HG03097 (cell line): ENCODE results near the gene PDE6A.

Source experiments
- ATAC-seq: cut with Tn5 transposase; IDR thresholded peaks from one replicate; pipeline ENCODE4 v1.9.1; 2021; ENCODE audit not compliant: unreplicated experiment, low FRiP score

The PDE6A gene

DNA sequence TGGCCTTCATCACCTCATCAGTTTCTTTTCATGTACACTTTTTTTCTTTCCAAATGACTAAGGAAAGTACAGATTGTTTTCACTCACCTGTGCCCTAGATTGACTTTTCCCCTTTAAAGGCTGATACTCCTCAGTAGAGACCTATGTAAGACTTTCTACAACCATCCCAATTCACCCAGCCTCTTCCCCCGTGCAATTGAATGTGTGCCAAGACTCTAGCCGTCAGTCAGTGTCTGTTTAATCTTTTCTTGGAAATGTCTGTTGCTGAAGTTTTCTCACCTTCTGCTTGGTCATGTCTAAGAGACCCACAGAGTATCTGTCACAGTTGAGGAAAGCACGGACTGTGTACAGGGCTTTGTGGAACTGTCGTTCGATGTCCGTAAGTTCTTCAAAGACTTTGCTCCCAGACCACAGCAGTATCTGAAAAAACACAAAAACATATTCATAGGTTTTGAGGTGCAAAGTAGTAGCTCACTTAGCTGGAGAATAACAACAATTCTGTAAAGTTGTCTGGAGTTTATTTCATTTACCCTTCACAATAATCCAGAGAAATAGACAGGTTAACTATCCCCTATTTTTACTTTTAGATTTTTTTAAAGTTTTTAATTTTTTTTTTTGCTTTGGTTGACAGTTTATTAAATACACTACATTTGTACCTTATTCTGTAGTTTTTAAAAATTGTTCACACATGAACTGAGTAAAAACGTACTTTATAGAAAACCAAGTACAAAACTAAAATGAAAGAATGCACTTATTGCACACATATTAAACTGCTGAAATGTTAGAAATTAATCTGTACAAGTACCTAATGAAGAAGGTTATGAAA lies 13.6 kb downstream of the PDE6A start:
- ATAC-seq: no peak

GRCh38 chr5:149930043-149930748 lies 14.4 kb downstream of the PDE6A start:
- no peak for ATAC-seq

DNA sequence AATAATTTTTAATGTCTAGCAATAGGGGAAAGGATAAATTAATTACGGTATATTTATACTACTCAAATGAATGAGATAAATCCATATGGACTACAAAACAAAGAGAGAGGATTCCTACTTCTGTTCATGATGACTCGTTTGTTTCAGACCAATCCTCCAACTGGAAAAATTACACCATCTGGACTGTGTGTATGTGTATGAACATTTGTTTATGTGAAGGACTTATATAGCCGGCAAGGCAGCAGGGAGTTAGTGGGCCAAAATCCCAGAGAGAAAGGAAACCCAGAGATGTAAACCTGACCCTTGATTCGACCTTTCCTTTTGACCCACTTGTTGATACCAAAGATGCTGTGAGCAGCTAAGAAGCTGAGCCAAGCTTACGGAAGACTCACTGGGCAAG lies 20.1 kb downstream of the PDE6A start:
- ATAC-seq: no peak

- ATAC-seq: no peak
Measured at GRCh38 chr5:149922950-149923349, 21.6 kb downstream of the PDE6A start.

DNA sequence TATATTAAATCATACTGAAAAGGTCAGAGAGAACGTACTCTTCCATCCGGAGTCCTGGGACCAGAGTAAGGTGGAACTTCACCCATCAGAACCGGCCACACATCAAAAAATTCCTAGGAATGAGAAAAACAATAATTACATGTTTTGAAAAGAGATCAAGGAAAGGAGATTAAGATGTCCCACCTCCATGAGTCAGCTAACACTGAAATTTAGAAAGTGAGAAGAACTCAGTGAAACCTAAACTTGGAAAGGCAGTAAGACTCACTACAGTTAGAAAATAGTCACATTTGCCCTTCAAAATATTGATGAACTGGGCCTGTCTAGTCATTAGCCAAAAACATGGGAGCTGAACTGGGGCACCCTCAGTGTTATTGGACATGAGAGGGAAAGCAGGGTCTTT lies 23.0 kb downstream of the PDE6A start:
- ATAC-seq: no peak

DNA sequence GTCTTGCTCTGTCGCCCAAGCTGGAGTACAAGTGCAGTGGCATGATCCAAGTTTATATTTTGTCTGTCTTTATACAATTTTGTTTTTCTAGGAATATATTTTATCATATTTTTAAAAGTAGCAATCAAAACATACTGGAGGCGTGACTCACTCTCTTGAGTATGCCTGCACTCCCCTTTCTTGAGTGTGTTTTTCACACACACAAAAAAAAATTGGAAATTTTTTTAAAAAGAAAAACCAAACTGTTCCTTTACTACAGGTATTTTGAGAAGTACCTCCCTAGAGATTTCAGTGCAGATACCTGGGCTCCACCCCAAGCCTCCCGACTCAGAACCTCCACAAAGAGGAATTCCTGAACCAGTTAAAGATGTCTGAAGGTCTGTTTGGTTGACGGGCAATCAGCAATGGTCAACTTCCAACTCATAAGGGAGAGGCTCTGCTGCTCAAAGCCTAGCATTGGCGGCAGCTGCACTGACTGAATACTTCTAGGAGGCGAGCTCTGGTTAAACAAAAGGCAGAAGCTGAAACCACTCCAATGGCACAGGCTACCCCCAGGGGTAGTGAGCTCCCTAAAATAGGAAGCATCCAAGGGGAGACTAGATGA lies 27.4 kb downstream of the PDE6A start:
- ATAC-seq: no peak

DNA sequence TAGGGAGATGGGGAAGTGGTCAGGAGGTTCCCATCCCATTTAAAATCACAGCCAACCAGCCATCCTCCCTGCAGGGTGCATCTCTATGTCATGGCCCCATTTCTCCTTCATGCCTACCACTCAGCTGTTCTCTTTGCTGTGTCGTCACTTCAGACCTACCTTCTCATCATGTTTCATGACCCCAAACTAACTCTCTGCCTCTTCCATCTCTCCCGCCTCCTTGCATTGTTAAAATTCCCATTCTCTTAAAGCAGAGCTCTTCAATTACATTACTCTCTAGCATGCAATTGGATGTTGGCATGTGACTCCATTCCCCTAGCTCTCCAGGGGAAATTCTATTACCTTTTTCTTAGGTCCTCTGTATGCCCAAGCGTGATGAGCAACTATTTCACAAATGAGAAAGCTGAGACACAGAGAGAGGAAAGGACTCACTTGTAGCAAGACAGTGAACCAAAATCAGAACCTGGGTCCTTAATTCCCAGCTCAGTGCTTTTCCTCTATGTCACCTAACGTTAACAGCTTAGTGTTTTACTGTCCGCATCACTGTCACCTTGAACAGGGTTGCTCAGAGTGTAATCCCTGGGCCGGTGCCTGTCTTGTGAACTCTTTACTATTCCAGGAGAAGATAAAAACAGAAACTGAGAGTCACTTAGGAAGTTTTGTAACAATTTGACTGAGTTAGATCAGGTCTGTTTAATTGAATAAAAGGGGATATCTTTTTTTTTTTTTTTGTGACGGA lies 28.1 kb downstream of the PDE6A start:
- no peak for ATAC-seq

GRCh38 chr5:149915392-149916260 lies 29.0 kb downstream of the PDE6A start:
- ATAC-seq: no peak

DNA sequence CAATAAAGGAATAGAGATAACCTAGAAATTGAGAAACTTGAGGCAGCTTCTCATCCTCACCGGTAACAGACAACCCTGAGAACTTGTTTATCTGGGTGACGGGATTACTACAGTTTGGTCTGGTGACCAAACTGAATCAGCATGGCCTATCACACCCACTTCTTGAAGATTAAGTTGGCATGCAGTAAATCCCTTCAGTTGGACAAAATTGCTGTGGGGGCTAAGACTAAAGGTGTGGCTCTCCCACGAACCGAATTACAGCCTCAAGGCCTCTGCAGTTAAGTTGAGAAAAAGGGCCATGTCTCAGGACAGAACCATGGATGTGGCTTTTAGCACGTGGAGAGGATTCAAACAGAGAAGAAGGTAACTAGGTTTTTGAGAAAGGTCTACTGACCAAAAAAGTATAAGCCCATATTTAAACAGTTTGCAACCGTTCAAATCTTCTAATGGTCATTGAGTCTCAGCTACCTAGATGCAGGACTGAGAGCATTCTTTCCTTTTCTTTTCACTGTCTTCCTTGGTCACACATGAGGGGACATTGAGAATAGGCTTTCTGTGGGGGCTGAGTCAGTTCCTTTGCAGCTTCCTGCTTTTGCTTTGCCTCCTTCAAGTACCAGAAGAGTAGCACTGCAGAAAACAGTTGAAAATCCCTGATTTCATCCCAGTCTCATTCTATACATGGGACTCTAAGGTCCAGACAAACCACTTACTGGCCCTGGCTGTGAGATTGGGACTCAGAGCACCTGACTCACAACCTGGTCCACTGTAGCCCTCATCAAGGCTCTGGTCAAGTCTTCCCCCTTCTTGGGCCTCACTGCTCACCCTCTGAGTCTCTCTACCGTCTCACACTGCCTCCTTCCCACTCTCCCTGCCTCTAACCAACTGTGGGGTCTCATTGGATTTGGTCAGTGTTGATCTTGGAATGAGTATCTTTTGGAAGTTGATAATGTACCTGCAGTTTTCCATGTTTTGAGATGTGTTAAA lies 30.9 kb downstream of the PDE6A start:
- ATAC-seq: no peak

DNA sequence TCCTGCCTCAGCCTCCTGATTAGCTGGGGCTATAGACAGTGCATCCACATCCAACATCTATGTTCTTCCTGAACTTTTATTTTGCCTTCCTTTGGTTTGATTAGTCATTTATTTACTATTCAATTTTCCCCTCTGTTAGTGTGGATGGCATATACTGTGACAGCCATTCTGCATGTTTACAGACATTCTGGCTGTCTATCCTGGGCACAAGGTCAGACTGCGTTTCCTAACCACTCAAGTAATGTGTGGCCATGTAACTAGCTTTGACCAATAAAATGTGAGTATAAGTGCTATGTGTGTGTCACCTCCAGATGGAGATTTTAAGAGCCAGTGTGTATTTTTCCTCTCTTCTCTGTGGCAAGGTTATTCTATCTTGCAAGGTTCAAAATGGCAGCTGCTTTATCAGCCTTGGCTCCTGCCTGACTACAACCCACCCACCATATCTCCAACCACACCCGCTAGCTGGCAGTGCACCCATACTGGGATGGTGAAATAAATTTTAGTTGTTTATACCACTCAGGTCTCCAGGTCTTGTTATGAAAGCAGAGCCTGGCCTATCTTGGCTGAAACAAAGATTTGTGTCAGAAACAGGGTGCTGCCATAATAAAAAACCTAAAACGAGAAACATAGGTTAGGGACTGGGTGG lies 32.2 kb downstream of the PDE6A start:
- no peak for ATAC-seq

DNA sequence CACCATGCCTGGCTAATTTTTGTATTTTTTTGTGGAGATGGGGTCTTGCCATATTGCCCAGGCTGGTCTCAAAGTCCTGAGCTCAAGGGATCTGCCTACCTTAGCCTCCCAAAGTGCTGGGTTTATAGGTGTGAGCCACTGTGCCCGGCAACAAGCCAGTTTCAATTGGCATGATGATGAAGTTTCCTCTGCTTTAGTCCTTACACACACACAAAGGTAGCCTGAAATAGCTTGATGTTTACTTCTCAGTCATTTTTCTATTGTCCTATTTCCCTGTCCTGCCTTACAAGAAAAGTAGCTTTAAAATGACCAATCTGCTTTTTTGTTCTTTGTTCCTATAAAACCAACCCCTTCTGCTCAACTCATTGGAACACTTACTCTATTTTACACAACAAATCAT lies 33.6 kb downstream of the PDE6A start:
- no peak for ATAC-seq

DNA sequence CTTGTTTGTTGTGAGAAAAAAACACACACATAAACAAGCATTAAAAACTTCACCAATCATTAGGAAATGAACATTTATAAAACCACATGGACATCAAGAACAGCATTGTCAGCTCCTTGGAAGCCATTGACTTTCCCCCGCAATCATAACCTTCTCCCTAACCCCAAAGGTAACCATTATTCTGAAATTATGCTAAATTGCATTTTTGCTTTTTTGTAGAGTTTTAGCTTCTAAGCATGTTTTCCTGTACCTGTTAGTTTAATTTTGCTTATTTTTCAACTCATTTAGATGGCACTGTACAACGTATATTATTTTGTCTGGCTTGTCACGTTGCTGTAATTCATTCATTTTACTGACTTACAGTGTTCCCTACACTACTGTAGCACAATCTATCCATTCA lies 36.8 kb downstream of the PDE6A start:
- no peak for ATAC-seq

- ATAC-seq: no peak
Measured at GRCh38 chr5:149904977-149905376, 39.6 kb downstream of the PDE6A start.

DNA sequence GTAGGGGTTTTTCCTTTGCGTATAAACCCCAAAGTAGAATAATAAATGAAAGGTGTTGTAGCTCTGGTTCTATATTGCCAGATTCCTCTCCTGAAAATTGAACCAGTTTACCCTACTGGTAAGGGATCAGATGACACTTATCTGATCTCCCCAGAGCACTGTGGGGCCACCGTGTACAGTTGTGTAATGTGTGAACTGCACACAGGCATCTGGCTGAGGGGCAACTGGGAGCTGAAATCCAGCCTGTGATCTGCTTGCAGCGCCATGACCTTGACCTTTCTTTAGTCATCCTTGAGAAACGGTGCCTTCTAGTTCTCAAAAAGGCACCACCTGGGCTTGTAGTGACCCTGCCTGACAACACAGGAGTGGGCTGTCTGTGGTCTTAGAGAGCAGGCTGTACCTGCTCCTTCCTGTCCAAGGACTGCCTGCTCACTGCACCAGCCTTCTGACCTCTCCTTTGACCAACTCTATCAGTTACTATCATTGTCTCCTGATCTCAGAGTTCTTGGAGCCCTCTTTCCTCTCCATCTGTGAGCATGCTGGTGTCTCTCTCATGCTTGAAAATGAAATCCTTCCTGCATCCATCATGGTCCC lies 40.2 kb downstream of the PDE6A start:
- no peak for ATAC-seq

- ATAC-seq: no peak
Measured at GRCh38 chr5:149903404-149903803, 41.2 kb downstream of the PDE6A start.

- ATAC-seq: no peak
Measured at GRCh38 chr5:149902177-149902576, 42.4 kb downstream of the PDE6A start.

- ATAC-seq: no peak
Measured at GRCh38 chr5:149901511-149901910, 43.1 kb downstream of the PDE6A start.

DNA sequence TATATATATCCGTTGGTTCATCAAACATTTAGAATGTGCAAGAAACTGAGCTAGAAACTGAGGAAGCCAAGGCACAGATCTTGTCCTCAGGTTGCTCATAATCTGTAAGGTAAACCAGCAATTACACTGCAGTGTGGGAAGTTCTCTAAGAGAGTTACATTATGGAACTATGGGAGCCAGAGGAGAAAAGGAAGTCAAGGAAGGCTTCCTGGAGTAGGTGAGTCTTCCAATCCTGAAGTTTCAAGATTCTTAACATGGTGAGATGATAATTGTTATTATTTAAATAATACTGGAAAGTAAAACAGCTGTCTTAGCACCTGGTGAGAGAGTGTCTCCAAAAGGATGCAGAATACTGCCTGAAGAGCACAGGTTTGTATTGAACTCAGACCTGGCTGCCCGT lies 44.2 kb downstream of the PDE6A start:
- no peak for ATAC-seq
